ENCODE results near the gene TMEM156.

GRCh38 chr4:39032218-39033085 lies at the start of gene TMEM156:
- TF ChIP-seq, protein P1, sequence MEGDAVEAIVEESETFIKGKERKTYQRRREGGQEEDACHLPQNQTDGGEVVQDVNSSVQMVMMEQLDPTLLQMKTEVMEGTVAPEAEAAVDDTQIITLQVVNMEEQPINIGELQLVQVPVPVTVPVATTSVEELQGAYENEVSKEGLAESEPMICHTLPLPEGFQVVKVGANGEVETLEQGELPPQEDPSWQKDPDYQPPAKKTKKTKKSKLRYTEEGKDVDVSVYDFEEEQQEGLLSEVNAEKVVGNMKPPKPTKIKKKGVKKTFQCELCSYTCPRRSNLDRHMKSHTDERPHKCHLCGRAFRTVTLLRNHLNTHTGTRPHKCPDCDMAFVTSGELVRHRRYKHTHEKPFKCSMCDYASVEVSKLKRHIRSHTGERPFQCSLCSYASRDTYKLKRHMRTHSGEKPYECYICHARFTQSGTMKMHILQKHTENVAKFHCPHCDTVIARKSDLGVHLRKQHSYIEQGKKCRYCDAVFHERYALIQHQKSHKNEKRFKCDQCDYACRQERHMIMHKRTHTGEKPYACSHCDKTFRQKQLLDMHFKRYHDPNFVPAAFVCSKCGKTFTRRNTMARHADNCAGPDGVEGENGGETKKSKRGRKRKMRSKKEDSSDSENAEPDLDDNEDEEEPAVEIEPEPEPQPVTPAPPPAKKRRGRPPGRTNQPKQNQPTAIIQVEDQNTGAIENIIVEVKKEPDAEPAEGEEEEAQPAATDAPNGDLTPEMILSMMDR (IDR thresholded peaks at IDR 0.05; ENCODE audit: borderline replicate concordance, extremely low read depth, low read length, poor library complexity, severe bottlenecking) = no peak
- TF ChIP-seq EZH2 (IDR thresholded peaks at IDR 0.05; ENCODE audit: borderline replicate concordance, low read depth, low read length, severe bottlenecking) = no peak
